HCT116 (cell line): ENCODE measurements around the gene FREM3. TPM values are rescaled to one million over a fixed set of nuclear protein-coding genes. Genes with fewer than 3 reads are reported as not detected.

Experiments used
- ATAC-seq: fragments of 200-7000 bp; cut with Tn5 transposase; 2 replicates; pipeline ENCODE4 v1.9.1; 2020; ENCODE audit warnings: mild to moderate bottlenecking, moderate library complexity
- BruUV-seq: library from RNA; stranded (reverse); fragments of 400-500 nt; replicated peaks from 2 replicates; lab custom pipeline; 2021; lab: Mats Ljungman, UMichigan
- CTCF ChIA-PET: fragments of 300-600 bp; sonication (Branson Sonifier 250); formaldehyde crosslinking; loops from one replicate; lab custom pipeline; 2021; ENCODE audit warnings: antibody characterized with exemption; lab: Charles Lee
- POLR2A ChIA-PET: fragments of 300-600, 350-600 bp; sonication (Branson Sonifier 250); formaldehyde crosslinking; loops from one replicate; lab custom pipeline; 2021; ENCODE audit warnings: antibody characterized with exemption; lab: Charles Lee
- RAD21 ChIA-PET, 2 experiments: fragments of 300-600 bp; sonication (Branson Sonifier 250); formaldehyde crosslinking; loops; one replicate each; lab custom pipeline; 2023; ENCODE audit warnings: low total read pairs in 2 of 2; ENCODE audit not compliant: uncharacterized antibody in 2 of 2, unreplicated experiment in 2 of 2, low non-redundant PET in 1 of 2; lab: Charles Lee
- DNase-seq: peaks from one replicate; pipeline ENCODE4 v3.0.0-alpha.2; 2010; ENCODE audit warnings: low read depth, low spot score
- H2AFZ ChIP-seq: fragments of 200-600 bp; shearing (Covaris generic), sonication (generic); 2 replicates; pipeline ENCODE4 v1.6.1; 2017; ENCODE audit warnings: low read depth, mixed run types, mixed read lengths, antibody characterized with exemption, low read length; ENCODE audit not compliant: poor library complexity, severe bottlenecking
- H3K27ac ChIP-seq: 2 replicates; pipeline ENCODE4 v1.5.1; 2012; ENCODE audit warnings: low read depth, low read length
- H3K27me3 ChIP-seq: fragments of 200-600 bp; sonication (generic); 2 replicates; pipeline ENCODE4 v1.6.1; 2016; ENCODE audit warnings: mixed run types, low read length, mixed read lengths; ENCODE audit not compliant: insufficient read depth
- H3K36me3 ChIP-seq, 2 experiments: fragments of 200-500 bp in 1 of 2; fragments of 200-600 bp in 1 of 2; sonication (Bioruptor generic) in 1 of 2; sonication (generic) in 1 of 2; 2 replicates each; pipeline versions ENCODE4 v1.5.1 to v1.6.1; 2014 to 2016; ENCODE audit warnings: low read length in 2 of 2, inconsistent platforms in 1 of 2, mixed read lengths in 1 of 2, mixed run types in 1 of 2; ENCODE audit not compliant: insufficient read depth in 2 of 2, control insufficient read depth in 1 of 2
- H3K4me1 ChIP-seq, 2 experiments: fragments of 200-600 bp in 1 of 2; sonication (generic) in 1 of 2; 2 replicates each; pipeline versions ENCODE4 v1.5.1 to v1.6.1; 2012 to 2017; ENCODE audit warnings: low read length in 2 of 2, inconsistent platforms in 1 of 2, mild to moderate bottlenecking in 1 of 2, mixed read lengths in 1 of 2, mixed run types in 1 of 2, moderate library complexity in 1 of 2; ENCODE audit not compliant: insufficient read depth in 2 of 2, control insufficient read depth in 1 of 2
- H3K4me2 ChIP-seq: fragments of 200-600 bp; sonication (generic); 2 replicates; pipeline ENCODE4 v1.6.1; 2017; ENCODE audit warnings: mixed run types, low read length, mixed read lengths
- H3K4me3 ChIP-seq, 2 experiments: fragments of 200-600 bp in 1 of 2; sonication (generic) in 1 of 2; replicated peaks in 1 of 2; 2 replicates each; pipeline ENCODE4 v1.5.1; 2011 to 2016; ENCODE audit warnings: low read length in 2 of 2, control low read depth in 1 of 2, low read depth in 1 of 2, mild to moderate bottlenecking in 1 of 2, mixed read lengths in 1 of 2, mixed run types in 1 of 2
- H3K79me2 ChIP-seq: fragments of 200-600 bp; sonication (generic); 2 replicates; pipeline ENCODE4 v1.6.1; 2017; ENCODE audit warnings: mild to moderate bottlenecking, mixed run types, low read length, moderate library complexity, mixed read lengths; ENCODE audit not compliant: insufficient read depth
- H3K9ac ChIP-seq: fragments of 200-600 bp; sonication (generic); 2 replicates; pipeline ENCODE4 v1.6.1; 2016; ENCODE audit warnings: low read length, mixed read lengths
- H3K9me2 ChIP-seq: fragments of 200-600 bp; sonication (generic), shearing (Covaris generic); 2 replicates; pipeline ENCODE4 v1.6.1; 2017; ENCODE audit warnings: mixed run types, mild to moderate bottlenecking, moderate library complexity; ENCODE audit not compliant: insufficient read depth
- H3K9me3 ChIP-seq, 2 experiments: fragments of 200-500 bp in 1 of 2; fragments of 200-600 bp in 1 of 2; sonication (Bioruptor generic) in 1 of 2; sonication (generic) in 1 of 2; 2 replicates each; pipeline ENCODE4 v1.6.1; 2014 to 2017; ENCODE audit warnings: low read length in 2 of 2, mixed read lengths in 2 of 2, inconsistent platforms in 1 of 2, low read depth in 1 of 2, mild to moderate bottlenecking in 1 of 2, mixed run types in 1 of 2, moderate library complexity in 1 of 2; ENCODE audit not compliant: control insufficient read depth in 1 of 2, insufficient read depth in 1 of 2
- H4K20me1 ChIP-seq: fragments of 200-600 bp; sonication (generic), shearing (Covaris generic); 2 replicates; pipeline ENCODE4 v1.6.1; 2017; ENCODE audit warnings: mixed run types, mild to moderate bottlenecking, moderate library complexity; ENCODE audit not compliant: insufficient read depth
- CBX3 ChIP-seq: IDR thresholded peaks from 2 replicates; pipeline ENCODE4 v1.6.1; 2012; ENCODE audit warnings: low read depth
- CEBPB ChIP-seq: IDR thresholded peaks from 2 replicates; pipeline ENCODE4 v1.6.1; 2012; ENCODE audit warnings: low read depth
- EGR1 ChIP-seq: IDR thresholded peaks from 2 replicates; pipeline ENCODE4 v1.6.1; 2012; ENCODE audit warnings: low read depth
- EZH2 ChIP-seq: fragments of 200-600 bp; sonication (generic); IDR thresholded peaks from 2 replicates; pipeline ENCODE4 v1.6.1; 2017; ENCODE audit warnings: antibody characterized with exemption, mixed run types
- EZH2phosphoT487 ChIP-seq: fragments of 200-600 bp; IDR thresholded peaks from 2 replicates; pipeline ENCODE4 v1.6.1; 2018; ENCODE audit warnings: antibody characterized with exemption, borderline replicate concordance
- FOSL1 ChIP-seq: IDR thresholded peaks from 2 replicates; pipeline ENCODE4 v1.6.1; 2012; ENCODE audit warnings: low read depth
- RAD21 ChIP-seq: IDR thresholded peaks from 2 replicates; pipeline ENCODE4 v1.6.1; 2012; ENCODE audit warnings: low read depth, mild to moderate bottlenecking
- SP1 ChIP-seq: IDR thresholded peaks from 2 replicates; pipeline ENCODE4 v1.6.1; 2012; ENCODE audit warnings: low read depth
- SRF ChIP-seq: IDR thresholded peaks from 2 replicates; pipeline ENCODE4 v1.6.1; 2012; ENCODE audit warnings: low read depth
- YY1 ChIP-seq: IDR thresholded peaks from 2 replicates; pipeline ENCODE4 v1.6.1; 2011; ENCODE audit warnings: low read length, low read depth, moderate library complexity, mild to moderate bottlenecking; ENCODE audit not compliant: insufficient replicate concordance; ENCODE audit errors: extremely low read depth
- ZNF274 ChIP-seq: fragments of 200-500 bp; sonication (Bioruptor generic); IDR thresholded peaks from 2 replicates; pipeline ENCODE4 v1.6.1; 2014; ENCODE audit warnings: mild to moderate bottlenecking, low read depth, low read length, inconsistent platforms
- intact Hi-C: fragments of 100-400 bp; cut with micrococcal nuclease; formaldehyde crosslinking; loops from 2 replicates; pipeline ENCODE4 v1.10.0; 2022
- total RNA-seq: library from RNA; stranded (reverse); gene quantifications from one replicate; pipeline ENCODE4 v1.2.1, GENCODE V29; 2021; ENCODE audit not compliant: unreplicated experiment
- TF ChIP-seq, protein P1 (sequence below): IDR thresholded peaks from 2 replicates; pipeline ENCODE4 v1.6.1; 2012; ENCODE audit warnings: low read depth
- TF ChIP-seq, protein P2 (sequence below), 3 experiments: fragments of 200-600 bp in 1 of 3; sonication (generic) in 1 of 3; IDR thresholded peaks in 2 of 3; conservative IDR thresholded peaks in 1 of 3; 2 replicates each; pipeline ENCODE4 v1.5.1; 2012 to 2017; ENCODE audit warnings: low read depth in 2 of 3, low read length in 2 of 3, antibody characterized with exemption in 1 of 3, borderline replicate concordance in 1 of 3, control low read depth in 1 of 3, mild to moderate bottlenecking in 1 of 3, mixed read lengths in 1 of 3, mixed run types in 1 of 3, moderate library complexity in 1 of 3; ENCODE audit not compliant: insufficient read depth in 1 of 3

The FREM3 gene
- total RNA-seq, 1 experiment from 2014 or later, result not detected

DNA sequence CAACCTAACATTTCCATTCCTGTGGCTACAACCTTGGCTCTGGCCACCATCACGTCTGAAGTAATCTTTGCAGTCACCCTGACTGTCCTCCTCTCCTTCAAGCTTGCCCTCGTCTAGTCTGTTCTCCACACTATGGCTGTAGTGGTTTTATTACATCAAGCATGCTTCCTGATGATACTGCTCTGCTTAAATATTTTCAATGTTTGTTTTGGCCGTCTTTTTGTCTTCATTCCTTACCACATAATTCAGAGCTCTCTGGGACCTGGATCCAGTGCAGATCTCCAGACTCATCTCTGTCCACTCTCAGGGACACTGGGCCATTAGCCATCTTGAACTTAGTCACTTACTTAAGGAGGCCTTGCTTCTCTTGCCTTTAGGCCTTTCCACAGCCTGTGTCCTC, 27.7 kb upstream of the FREM3 start:
- H3K4me2 ChIP-seq, result no peak overlapping the region
- BruUV-seq, result no TSS peak
- no peak overlapping the region for H3K27ac ChIP-seq
- no peaks in the 10 kb centered on the region for H4K20me1 ChIP-seq
- no peaks in the 10 kb centered on the region for H3K79me2 ChIP-seq
- ChIA-PET CTCF (no interaction called here), RAD21 (no interaction called here), POLR2A (no interaction called here)
- no peak for ATAC-seq
- no peak overlapping the region for H3K9ac ChIP-seq
- H3K4me1 ChIP-seq, result no peaks in the 10 kb centered on the region
- no peaks in the 10 kb centered on the region for H3K36me3 ChIP-seq
- no peak overlapping the region for H3K4me3 ChIP-seq
- H3K9me3 ChIP-seq, result no peaks in the 10 kb centered on the region
- TF ChIP-seq, protein P1, sequence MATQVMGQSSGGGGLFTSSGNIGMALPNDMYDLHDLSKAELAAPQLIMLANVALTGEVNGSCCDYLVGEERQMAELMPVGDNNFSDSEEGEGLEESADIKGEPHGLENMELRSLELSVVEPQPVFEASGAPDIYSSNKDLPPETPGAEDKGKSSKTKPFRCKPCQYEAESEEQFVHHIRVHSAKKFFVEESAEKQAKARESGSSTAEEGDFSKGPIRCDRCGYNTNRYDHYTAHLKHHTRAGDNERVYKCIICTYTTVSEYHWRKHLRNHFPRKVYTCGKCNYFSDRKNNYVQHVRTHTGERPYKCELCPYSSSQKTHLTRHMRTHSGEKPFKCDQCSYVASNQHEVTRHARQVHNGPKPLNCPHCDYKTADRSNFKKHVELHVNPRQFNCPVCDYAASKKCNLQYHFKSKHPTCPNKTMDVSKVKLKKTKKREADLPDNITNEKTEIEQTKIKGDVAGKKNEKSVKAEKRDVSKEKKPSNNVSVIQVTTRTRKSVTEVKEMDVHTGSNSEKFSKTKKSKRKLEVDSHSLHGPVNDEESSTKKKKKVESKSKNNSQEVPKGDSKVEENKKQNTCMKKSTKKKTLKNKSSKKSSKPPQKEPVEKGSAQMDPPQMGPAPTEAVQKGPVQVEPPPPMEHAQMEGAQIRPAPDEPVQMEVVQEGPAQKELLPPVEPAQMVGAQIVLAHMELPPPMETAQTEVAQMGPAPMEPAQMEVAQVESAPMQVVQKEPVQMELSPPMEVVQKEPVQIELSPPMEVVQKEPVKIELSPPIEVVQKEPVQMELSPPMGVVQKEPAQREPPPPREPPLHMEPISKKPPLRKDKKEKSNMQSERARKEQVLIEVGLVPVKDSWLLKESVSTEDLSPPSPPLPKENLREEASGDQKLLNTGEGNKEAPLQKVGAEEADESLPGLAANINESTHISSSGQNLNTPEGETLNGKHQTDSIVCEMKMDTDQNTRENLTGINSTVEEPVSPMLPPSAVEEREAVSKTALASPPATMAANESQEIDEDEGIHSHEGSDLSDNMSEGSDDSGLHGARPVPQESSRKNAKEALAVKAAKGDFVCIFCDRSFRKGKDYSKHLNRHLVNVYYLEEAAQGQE, result no peak
- TF ChIP-seq EZH2 (no peak), EGR1 (no peak), SP1 (no peak), CBX3 (no peak), FOSL1 (no peak), EZH2phosphoT487 (no peak), YY1 (no peak), ZNF274 (no peak), RAD21 (no peak), CEBPB (no peak), SRF (no peak)
- TF ChIP-seq, protein P2, sequence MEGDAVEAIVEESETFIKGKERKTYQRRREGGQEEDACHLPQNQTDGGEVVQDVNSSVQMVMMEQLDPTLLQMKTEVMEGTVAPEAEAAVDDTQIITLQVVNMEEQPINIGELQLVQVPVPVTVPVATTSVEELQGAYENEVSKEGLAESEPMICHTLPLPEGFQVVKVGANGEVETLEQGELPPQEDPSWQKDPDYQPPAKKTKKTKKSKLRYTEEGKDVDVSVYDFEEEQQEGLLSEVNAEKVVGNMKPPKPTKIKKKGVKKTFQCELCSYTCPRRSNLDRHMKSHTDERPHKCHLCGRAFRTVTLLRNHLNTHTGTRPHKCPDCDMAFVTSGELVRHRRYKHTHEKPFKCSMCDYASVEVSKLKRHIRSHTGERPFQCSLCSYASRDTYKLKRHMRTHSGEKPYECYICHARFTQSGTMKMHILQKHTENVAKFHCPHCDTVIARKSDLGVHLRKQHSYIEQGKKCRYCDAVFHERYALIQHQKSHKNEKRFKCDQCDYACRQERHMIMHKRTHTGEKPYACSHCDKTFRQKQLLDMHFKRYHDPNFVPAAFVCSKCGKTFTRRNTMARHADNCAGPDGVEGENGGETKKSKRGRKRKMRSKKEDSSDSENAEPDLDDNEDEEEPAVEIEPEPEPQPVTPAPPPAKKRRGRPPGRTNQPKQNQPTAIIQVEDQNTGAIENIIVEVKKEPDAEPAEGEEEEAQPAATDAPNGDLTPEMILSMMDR (IDR thresholded peaks at IDR 0.05 in 2 of 3, conservative IDR thresholded peaks at IDR 0.05 in 1 of 3; ENCODE audit: borderline replicate concordance in 1 of 3, insufficient read depth in 1 of 3, low read depth in 2 of 3, low read length in 2 of 3), result no peak
- TF ChIP-seq, all 23 proteins: peak for 0
- no peak overlapping the region for H2AFZ ChIP-seq
- intact Hi-C loops, result no loop called here
- H3K27me3 ChIP-seq, result no peaks in the 10 kb centered on the region
- no peak for DNase-seq
- H3K9me2 ChIP-seq, result no peaks in the 10 kb centered on the region
